ENCODE results near the gene ZNF75A.
"Not testable (repeated sequence)": the region's sequence is repeated elsewhere in the genome, so short reads cannot be mapped to it uniquely, and the experiment has no call there.

ZNF75A gene

GRCh38 chr16:3305109-3306068 lies at the start of gene ZNF75A, which contains the start of gene TIGD7:
Gene ZNF75A (plus strand): TSS chr16:3305497. CDS start chr16:3308429, 2,932 bp downstream.
Gene TIGD7 (minus strand): TSS chr16:3305430. CDS start chr16:3300614, 4,816 bp downstream.
- DNase-seq, result peak; percentile 87 to 88

GRCh38 chr16:3256146-3256865 lies 49.0 kb upstream of the ZNF75A start, which contains the start of gene MEFV:
Gene MEFV (minus strand): TSS chr16:3256633. CDS start chr16:3256587, 46 bp downstream.
- peak in 1 of 2 donors; percentile 56 for DNase-seq

- no peak for DNase-seq
Observed at GRCh38 chr16:3256866-3257465, 48.3 kb upstream of the ZNF75A start.

DNA sequence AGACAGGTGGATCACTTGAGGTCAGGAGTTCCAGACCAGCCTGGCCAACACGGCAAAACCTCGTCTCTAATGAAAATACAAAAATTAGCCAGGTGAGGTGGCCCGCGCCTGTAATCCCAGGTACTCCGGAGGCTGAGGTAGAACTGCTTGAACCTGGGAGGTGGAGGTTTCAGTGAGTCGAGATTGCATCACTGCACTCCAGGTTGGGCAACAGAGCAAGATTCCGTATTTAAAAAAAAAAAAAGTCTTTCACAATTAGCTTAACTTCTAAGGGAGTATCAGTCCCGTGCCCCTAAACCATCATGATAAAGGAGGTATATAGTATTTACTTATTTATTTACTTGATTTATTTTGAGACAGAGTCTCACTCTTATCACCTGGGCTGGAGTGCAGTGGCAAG lies 45.5 kb upstream of the ZNF75A start:
- no peak for DNase-seq

GRCh38 chr16:3262517-3262916 lies 42.8 kb upstream of the ZNF75A start:
- DNase-seq, result no peak

GRCh38 chr16:3264137-3265036 lies 40.9 kb upstream of the ZNF75A start:
- peak; percentile 98 for DNase-seq

GRCh38 chr16:3266873-3267537 lies 38.3 kb upstream of the ZNF75A start:
- DNase-seq, result peak in 1 of 2 donors; percentile 46

DNA sequence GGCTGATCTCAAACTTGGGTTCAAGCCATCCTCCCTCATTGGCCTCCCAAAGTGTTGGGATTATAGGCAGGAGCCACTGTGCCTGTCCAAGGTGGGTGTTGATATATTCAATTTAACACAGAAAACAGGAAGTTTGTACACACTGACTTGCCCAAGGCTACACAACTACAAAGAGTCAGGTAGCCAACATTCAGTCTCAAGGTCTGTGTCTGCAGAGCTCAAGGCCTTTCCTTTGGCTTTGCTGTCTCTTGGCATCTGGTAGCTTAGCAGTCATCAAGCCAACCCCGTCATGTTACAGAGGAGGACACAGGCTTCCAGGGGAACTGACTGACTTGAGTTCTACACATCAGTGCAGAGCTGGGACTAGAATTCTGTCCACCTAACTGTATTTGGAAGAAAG lies 37.0 kb upstream of the ZNF75A start:
- no peak for DNase-seq

GRCh38 chr16:3270718-3271117 lies 34.6 kb upstream of the ZNF75A start:
- not testable (repeated sequence) for DNase-seq

DNA sequence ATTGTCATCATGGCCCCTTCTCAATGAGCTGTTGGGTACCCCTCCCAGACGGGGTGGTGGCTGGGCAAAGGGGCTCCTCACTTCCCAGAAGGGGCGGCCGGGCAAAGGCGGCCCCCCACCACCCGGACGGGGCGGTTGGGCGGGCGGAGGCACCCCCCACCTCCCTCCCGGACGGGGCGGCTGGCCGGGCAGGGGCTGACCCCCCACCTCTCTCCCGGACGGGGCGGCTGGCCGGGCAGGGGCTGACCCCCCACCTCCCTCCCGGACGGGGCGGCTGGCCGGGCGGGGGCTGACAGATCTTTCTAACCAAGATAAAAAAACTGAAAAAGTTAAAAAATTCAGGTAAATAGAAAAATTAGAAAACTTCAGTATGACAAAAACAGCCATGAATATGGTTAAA lies 34.0 kb upstream of the ZNF75A start:
- DNase-seq, result not testable (repeated sequence)

GRCh38 chr16:3274490-3274889 lies 30.8 kb upstream of the ZNF75A start:
- no peak for DNase-seq

DNA sequence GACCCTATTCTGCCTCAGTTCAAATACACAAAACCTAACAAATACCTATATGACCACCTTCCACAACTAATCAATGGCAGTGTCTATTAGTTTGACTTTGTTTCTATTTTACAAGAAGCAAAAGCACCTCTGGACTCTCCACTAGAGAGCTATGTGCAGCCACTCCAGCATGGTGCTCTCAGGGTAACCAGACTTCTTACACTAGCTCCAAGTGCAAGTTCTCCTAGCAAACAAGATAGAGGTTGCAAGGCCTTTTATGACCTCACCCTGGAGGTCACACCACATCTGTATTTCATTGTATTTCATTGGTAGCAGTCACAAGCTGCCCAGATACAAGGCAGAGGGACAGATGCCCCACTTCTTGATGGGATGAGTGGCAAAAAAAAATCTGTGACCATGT lies 30.4 kb upstream of the ZNF75A start:
- no peak for DNase-seq

GRCh38 chr16:3276679-3277078 lies 28.6 kb upstream of the ZNF75A start:
- no peak for DNase-seq

DNA sequence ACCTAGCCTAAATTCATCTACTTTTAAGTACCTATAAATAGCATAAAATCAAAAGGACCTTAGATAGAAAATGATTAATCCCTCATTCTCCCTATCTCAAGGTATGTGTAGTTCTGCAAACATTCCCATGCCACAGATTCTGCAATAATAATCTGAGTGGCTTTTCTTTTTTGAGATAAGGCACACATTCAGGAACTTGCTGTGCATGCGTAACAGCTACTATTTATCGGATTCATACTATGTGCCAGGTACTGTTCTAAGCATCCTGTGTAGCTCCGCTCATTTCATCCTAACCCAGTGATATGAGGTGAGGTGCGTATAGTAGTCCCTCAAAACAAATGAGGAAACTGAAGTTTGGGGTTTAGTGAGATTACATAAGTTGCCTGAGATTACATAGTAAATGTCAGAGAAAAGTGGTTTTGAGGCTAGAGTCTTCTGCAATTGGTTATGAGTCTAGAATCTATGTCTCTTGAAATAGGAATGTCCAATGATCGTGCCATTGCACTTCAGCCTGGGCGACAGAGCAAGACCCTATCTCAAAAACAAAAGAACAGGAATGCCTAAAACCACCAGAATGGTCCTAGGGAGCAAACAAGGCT lies 24.0 kb upstream of the ZNF75A start:
- no peak for DNase-seq

GRCh38 chr16:3282103-3282729 lies 23.1 kb upstream of the ZNF75A start:
- no peak for DNase-seq

DNA sequence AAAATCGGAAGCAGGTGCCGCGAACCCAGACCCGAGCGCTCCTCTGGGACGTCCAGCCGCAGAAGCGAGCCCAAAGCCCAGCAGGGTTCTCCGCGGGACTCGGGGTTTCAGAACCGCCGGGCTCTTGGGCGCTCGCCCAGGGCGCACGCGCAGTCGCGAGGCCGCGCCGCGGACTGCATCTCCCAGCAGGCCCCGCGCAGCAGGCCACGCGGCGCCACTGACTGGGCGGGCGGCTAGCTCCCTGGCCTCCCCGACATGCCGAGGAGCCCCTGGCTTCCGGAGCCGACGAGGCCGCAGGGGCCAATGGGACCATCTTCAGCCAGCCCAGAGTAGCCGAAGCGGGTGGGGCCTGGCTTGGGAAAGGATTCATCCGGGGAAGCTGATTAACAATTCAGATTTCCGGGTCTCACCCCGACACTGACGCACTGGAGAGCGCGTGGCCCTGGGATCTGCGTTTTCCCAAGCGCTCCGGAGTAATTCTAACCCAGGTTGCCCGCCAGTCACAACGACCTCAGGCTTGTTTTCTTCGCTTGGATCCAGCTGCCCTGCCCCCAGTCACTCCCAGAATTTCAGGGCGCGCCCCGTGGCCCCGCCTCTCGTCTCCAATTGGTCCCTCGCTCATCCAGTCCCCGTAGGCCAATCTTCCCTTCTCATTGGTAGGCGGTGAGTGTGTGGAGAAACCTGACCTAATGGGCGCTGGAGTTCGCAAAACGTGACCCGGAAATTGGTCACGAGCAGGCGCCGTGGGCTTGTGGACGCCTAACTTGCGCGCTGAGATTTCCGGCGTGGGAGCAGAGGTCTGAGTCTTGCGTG lies 22.4 kb upstream of the ZNF75A start, which contains the start of gene ZNF263:
Gene ZNF263 (plus strand): TSS at position 762 of the 813 bp plus-strand sequence. CDS start 328 bp downstream, outside the sequence.
- peak; percentile 94 to 96 for DNase-seq

DNA sequence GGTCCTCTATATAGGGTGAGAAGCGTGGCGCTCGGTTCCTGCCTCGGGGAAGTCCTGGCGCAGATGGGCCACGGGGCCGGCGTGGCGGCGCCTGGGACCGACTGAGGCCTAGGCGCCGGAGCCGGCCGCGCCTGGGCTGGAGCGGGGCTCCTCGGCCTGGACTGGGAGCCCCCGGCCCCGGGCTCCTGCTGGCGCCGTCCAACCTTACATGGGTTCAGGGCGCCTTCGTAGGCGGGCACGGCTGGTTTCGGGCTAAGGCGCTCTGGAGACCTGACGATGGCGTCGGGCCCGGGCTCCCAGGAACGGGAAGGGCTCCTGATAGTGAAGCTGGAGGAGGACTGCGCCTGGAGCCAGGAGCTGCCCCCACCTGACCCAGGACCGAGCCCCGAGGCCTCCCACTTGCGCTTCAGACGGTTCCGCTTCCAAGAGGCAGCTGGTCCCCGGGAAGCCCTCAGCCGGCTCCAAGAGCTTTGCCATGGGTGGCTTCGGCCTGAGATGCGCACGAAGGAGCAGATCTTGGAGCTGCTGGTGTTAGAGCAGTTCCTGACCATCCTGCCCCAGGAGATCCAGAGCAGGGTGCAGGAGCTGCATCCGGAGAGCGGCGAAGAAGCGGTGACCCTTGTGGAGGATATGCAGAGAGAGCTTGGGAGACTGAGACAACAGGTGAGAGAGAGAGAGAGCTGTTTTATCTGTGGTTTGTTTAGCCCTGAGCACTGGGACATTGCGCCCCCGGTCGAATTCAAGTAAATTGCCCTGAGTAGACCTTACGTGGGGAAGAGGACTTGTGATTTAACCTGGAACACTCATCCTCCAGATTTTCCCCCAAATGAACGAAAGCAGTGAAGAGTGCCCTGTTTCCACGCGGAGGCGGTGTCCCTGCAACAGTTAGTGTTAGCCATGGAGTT lies 21.5 kb upstream of the ZNF75A start:
- DNase-seq, result no peak

GRCh38 chr16:3285131-3285530 lies 20.2 kb upstream of the ZNF75A start:
- no peak for DNase-seq

Data from CD4-positive, alpha-beta T cell treated with Interferon alpha-2 for 1 hour (primary cell).